Ovary (tissue), 9 donors: Measurements from ENCODE around the gene UNC5C. TPM values are rescaled to one million over a fixed set of nuclear protein-coding genes. Genes with fewer than 3 reads are reported as not detected.

Source experiments
- DNase-seq, 5 donors: peaks; one replicate each; pipeline ENCODE4 v3.0.0-alpha.2; 2019 to 2020
- H3K27ac ChIP-seq, 2 donors: fragments of 200-600 bp; one replicate each; pipeline versions ENCODE4 v1.5.1 to v1.8.0; 2019 to 2022
- H3K27me3 ChIP-seq: fragments of 200-600 bp; one replicate; pipeline ENCODE4 v1.8.0; 2022
- H3K36me3 ChIP-seq: fragments of 200-600 bp; sonication (generic); one replicate; pipeline ENCODE4 v1.5.1; 2019
- H3K4me1 ChIP-seq: one replicate; pipeline ENCODE4 v1.8.1; 2013; ENCODE audit warnings: mild to moderate bottlenecking, moderate library complexity; ENCODE audit not compliant: insufficient read depth
- H3K4me3 ChIP-seq: fragments of 200-600 bp; sonication (generic); one replicate; pipeline ENCODE4 v1.5.1; 2017
- H3K9me3 ChIP-seq, 2 donors: fragments of 200-600 bp in 1 of 2; sonication (generic) in 1 of 2; one replicate each; pipeline versions ENCODE4 v1.5.1 to v1.8.1; 2013 to 2019; ENCODE audit warnings: mild to moderate bottlenecking in 1 of 2, moderate library complexity in 1 of 2
- EP300 ChIP-seq: sonication (generic); formaldehyde crosslinking; IDR thresholded peaks from one replicate; pipeline ENCODE4 v1.6.1; 2017; ENCODE audit warnings: antibody characterized with exemption
- POLR2A ChIP-seq: fragments of 450-650 bp; IDR thresholded peaks from one replicate; pipeline ENCODE4 v1.6.1; 2017; ENCODE audit warnings: antibody characterized with exemption, mild to moderate bottlenecking, moderate library complexity
- WGBS, 3 donors: extraction: QIAGEN DNeasy Blood & Tissue Kit in 1 of 3; methylation state at CpG; one replicate each; pipeline versions ENCODE4 v1.1.5 to v1.1.7; 2013 to 2017; 5-methylcytosine and 5-hydroxymethylcytosine counted together
- intact Hi-C, 4 donors: fragments of 100-400 bp; cut with DNase I; formaldehyde crosslinking; loops; one replicate each; pipeline versions ENCODE4 v1.11.0 to v1.15.1; 2022 to 2023
- polyA plus RNA-seq, 2 donors: library from polyadenylated mRNA; stranded (reverse); fragments of 200-250 nt in 1 of 2; fragments of 350-450 nt in 1 of 2; fragmentation: Illumina TruSeq in 1 of 2; extraction: RNeasy Lipid Tissue Mini Kit (QIAGEN cat#74804) in 1 of 2; gene quantifications; one replicate each; pipeline ENCODE4 v1.2.3, GENCODE V29; 2013 to 2014
- total RNA-seq, 7 donors: library from RNA; depleted of rRNA in 2 of 7; stranded (reverse); fragments of >200 nt in 2 of 7; fragmentation: NEBNext Ultra II Directional in 3 of 7; extraction: Animal tissue kit (Norgen Biotek cat#: 25700) in 3 of 7; gene quantifications; one replicate each; pipeline versions ENCODE4 v1.1.0 to v1.2.4, GENCODE V29; 2016 to 2023
- TF ChIP-seq, protein P1 (sequence below), 3 donors: fragments of 450-650 bp in 2 of 3; fragments of 200-600 bp in 1 of 3; IDR thresholded peaks; one replicate each; pipeline versions ENCODE4 v1.5.1 to v1.8.0; 2016 to 2022; ENCODE audit warnings: antibody characterized with exemption in 3 of 3, mild to moderate bottlenecking in 1 of 3
- donor health status: DM: no; HTN: no; CAD: no; lungs with moderate emphysema.
- donor health status: DM: no; HTN: no; CAD: no.
- donor health status: Bipolar disorder and iron deficiency.
- donor health status: DM: yes; HTN: yes; CAD: no.
- donor health status: DM: no; HTN: no; CAD: no.
- donor health status: DM: yes; HTN: yes; CAD: no.

Gene UNC5C
- total and polyA plus RNA-seq, 9 donors, result 1.8 to 9.4 (median 3.9) TPM

GRCh38 chr4:95505799-95506198, 43.0 kb downstream of the UNC5C start:
- Histone ChIP-seq H3K4me3 (no peak overlapping the region), H3K9me3 (no peaks in the 10 kb centered on the region), H3K4me1 (no peaks in the 10 kb centered on the region), H3K36me3 (no peaks in the 10 kb centered on the region), H3K27ac (no peak overlapping the region), H3K27me3 (no peaks in the 10 kb centered on the region)
- DNase-seq, result no peak
- intact Hi-C loops, result no loop called here
- TF ChIP-seq, protein P1, sequence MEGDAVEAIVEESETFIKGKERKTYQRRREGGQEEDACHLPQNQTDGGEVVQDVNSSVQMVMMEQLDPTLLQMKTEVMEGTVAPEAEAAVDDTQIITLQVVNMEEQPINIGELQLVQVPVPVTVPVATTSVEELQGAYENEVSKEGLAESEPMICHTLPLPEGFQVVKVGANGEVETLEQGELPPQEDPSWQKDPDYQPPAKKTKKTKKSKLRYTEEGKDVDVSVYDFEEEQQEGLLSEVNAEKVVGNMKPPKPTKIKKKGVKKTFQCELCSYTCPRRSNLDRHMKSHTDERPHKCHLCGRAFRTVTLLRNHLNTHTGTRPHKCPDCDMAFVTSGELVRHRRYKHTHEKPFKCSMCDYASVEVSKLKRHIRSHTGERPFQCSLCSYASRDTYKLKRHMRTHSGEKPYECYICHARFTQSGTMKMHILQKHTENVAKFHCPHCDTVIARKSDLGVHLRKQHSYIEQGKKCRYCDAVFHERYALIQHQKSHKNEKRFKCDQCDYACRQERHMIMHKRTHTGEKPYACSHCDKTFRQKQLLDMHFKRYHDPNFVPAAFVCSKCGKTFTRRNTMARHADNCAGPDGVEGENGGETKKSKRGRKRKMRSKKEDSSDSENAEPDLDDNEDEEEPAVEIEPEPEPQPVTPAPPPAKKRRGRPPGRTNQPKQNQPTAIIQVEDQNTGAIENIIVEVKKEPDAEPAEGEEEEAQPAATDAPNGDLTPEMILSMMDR (IDR thresholded peaks at IDR 0.05), result no peak
- TF ChIP-seq EP300 (no peak), POLR2A (no peak)

GRCh38 chr4:95505151-95505550, 43.6 kb downstream of the UNC5C start:
- intact Hi-C loops, result no loop called here
- Histone ChIP-seq H3K4me3 (no peak overlapping the region), H3K27me3 (no peaks in the 10 kb centered on the region), H3K9me3 (no peaks in the 10 kb centered on the region), H3K27ac (no peak overlapping the region), H3K4me1 (no peaks in the 10 kb centered on the region), H3K36me3 (no peaks in the 10 kb centered on the region)
- DNase-seq, result no peak
- WGBS, 3 donors, result 77 to 79% (median 78%) methylated on average over 2 of the region's 2 CpGs
- TF ChIP-seq, protein P1 (IDR thresholded peaks at IDR 0.05), result no peak
- TF ChIP-seq EP300 (no peak), POLR2A (no peak)

DNA sequence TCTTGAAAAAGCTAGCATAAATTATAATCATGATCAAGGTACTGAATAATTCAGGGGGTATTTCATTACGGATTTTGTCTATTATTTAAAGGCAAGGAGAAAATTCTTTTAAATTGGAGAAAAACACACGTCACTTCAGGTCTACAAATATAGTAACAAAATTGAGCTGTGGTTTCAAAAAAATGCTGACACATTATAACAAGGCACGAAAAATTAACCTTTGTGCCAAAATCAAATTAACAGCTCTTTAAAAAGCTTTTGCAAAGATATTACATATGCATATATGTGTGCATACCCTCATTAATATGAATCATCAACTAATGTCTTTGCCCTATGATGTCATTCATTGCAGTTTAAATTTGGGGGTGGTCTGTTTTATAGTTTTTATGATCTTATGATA, 44.3 kb downstream of the UNC5C start:
- intact Hi-C loops, result no loop called here
- H3K27me3 ChIP-seq, result no peaks in the 10 kb centered on the region
- H3K4me1 ChIP-seq, result no peaks in the 10 kb centered on the region
- H3K27ac ChIP-seq, result no peak overlapping the region
- 80 to 86% (median 83%) methylated on average over 3 of the region's 3 CpGs for WGBS, 3 donors
- no peak overlapping the region for H3K4me3 ChIP-seq
- TF ChIP-seq POLR2A, result no peak
- TF ChIP-seq EP300, result no peak
- TF ChIP-seq, protein P1 (IDR thresholded peaks at IDR 0.05), result no peak
- H3K9me3 ChIP-seq, result no peaks in the 10 kb centered on the region
- DNase-seq, result no peak
- H3K36me3 ChIP-seq, result no peaks in the 10 kb centered on the region

- H3K27me3 ChIP-seq, result no peaks in the 10 kb centered on the region
- TF ChIP-seq POLR2A (no peak), EP300 (no peak)
- TF ChIP-seq, protein P1 (IDR thresholded peaks at IDR 0.05), result no peak
- 5 to 16% (median 10%) methylated on average over 1 of the region's 1 CpG for WGBS, 3 donors
- DNase-seq, result no peak
- H3K36me3 ChIP-seq, result no peaks in the 10 kb centered on the region
- no peak overlapping the region for H3K27ac ChIP-seq
- intact Hi-C loops, result no loop called here
- no peak overlapping the region for H3K4me3 ChIP-seq
- no peaks in the 10 kb centered on the region for H3K9me3 ChIP-seq
- H3K4me1 ChIP-seq, result no peaks in the 10 kb centered on the region
Measured at GRCh38 chr4:95500361-95500760, 48.4 kb downstream of the UNC5C start.

- TF ChIP-seq POLR2A, result no peak
- TF ChIP-seq EP300, result no peak
- TF ChIP-seq, protein P1 (IDR thresholded peaks at IDR 0.05), result no peak
- Histone ChIP-seq H3K9me3 (no peaks in the 10 kb centered on the region), H3K36me3 (no peaks in the 10 kb centered on the region), H3K4me1 (no peaks in the 10 kb centered on the region), H3K27ac (no peak overlapping the region), H3K4me3 (no peak overlapping the region), H3K27me3 (no peaks in the 10 kb centered on the region)
- 80 to 91% (median 84%) methylated on average over 2 of the region's 2 CpGs for WGBS, 3 donors
- no peak for DNase-seq
- intact Hi-C loops, result no loop called here
Measured at GRCh38 chr4:95499291-95499696, 49.5 kb downstream of the UNC5C start.
